HEK293T (cell line): ENCODE measurements around the gene ZNF665.

ENCODE experiments used
- CTCF ChIA-PET: fragments of 350-600 bp; formaldehyde crosslinking; extraction: SDS; loops from one replicate; lab custom pipeline; 2021; ENCODE audit warnings: antibody characterized with exemption, inconsistent platforms; lab: Yijun Ruan, JAX
- POLR2A ChIA-PET: fragments of 350-600 bp; formaldehyde crosslinking; extraction: SDS; loops from one replicate; lab custom pipeline; 2020; ENCODE audit warnings: antibody characterized with exemption, inconsistent platforms; lab: Yijun Ruan, JAX
- DNase-seq: peaks from one replicate; pipeline ENCODE4 v3.0.0; 2012; ENCODE audit warnings: mixed read lengths; ENCODE audit errors: extremely low spot score
- ARNT ChIP-seq: fragments of 450-650 bp; IDR thresholded peaks from 2 replicates; pipeline ENCODE4 v1.6.1; 2017; ENCODE audit warnings: mild to moderate bottlenecking
- BHLHE40 ChIP-seq: fragments of 450-650 bp; IDR thresholded peaks from 2 replicates; pipeline ENCODE4 v1.6.1; 2016; ENCODE audit warnings: mild to moderate bottlenecking, moderate library complexity, borderline replicate concordance
- CTBP1 ChIP-seq: fragments of 450-650 bp; IDR thresholded peaks from 2 replicates; pipeline ENCODE4 v1.6.1; 2016; ENCODE audit warnings: borderline replicate concordance
- ELF4 ChIP-seq: fragments of 450-650 bp; IDR thresholded peaks from 2 replicates; pipeline ENCODE4 v1.6.1; 2017; ENCODE audit warnings: antibody characterized with exemption
- FOXA1 ChIP-seq: fragments of 450-650 bp; IDR thresholded peaks from 2 replicates; pipeline ENCODE4 v1.6.1; 2016; ENCODE audit warnings: mild to moderate bottlenecking
- FOXK2 ChIP-seq: fragments of 450-650 bp; IDR thresholded peaks from 2 replicates; pipeline ENCODE4 v1.6.1; 2016; ENCODE audit warnings: mild to moderate bottlenecking
- FOXM1 ChIP-seq: fragments of 450-650 bp; IDR thresholded peaks from 2 replicates; pipeline ENCODE4 v1.6.1; 2017; ENCODE audit warnings: mild to moderate bottlenecking, borderline replicate concordance
- HDGF ChIP-seq: fragments of 450-650 bp; IDR thresholded peaks from 2 replicates; pipeline ENCODE4 v1.6.1; 2017; ENCODE audit warnings: antibody characterized with exemption, borderline replicate concordance
- L3MBTL2 ChIP-seq: fragments of 450-650 bp; conservative IDR thresholded peaks from 2 replicates; pipeline ENCODE4 v1.6.1; 2016; ENCODE audit warnings: mild to moderate bottlenecking
- LEF1 ChIP-seq: fragments of 450-650 bp; IDR thresholded peaks from 2 replicates; pipeline ENCODE4 v1.6.1; 2017; ENCODE audit warnings: mild to moderate bottlenecking, borderline replicate concordance
- NFRKB ChIP-seq: fragments of 450-650 bp; IDR thresholded peaks from 2 replicates; pipeline ENCODE4 v1.6.1; 2016; ENCODE audit warnings: mild to moderate bottlenecking, moderate library complexity
- PKNOX1 ChIP-seq: fragments of 450-650 bp; IDR thresholded peaks from 2 replicates; pipeline ENCODE4 v1.6.1; 2016
- SP1 ChIP-seq: fragments of 450-650 bp; IDR thresholded peaks from 2 replicates; pipeline ENCODE4 v1.6.1; 2017
- SUZ12 ChIP-seq: fragments of 450-650 bp; IDR thresholded peaks from 2 replicates; pipeline ENCODE4 v1.6.1; 2016; ENCODE audit warnings: mild to moderate bottlenecking
- TARDBP ChIP-seq: fragments of 450-650 bp; IDR thresholded peaks from 2 replicates; pipeline ENCODE4 v1.6.1; 2016
- ZNF384 ChIP-seq: fragments of 450-650 bp; IDR thresholded peaks from 2 replicates; pipeline ENCODE4 v1.6.1; 2016

Gene ZNF665

DNA sequence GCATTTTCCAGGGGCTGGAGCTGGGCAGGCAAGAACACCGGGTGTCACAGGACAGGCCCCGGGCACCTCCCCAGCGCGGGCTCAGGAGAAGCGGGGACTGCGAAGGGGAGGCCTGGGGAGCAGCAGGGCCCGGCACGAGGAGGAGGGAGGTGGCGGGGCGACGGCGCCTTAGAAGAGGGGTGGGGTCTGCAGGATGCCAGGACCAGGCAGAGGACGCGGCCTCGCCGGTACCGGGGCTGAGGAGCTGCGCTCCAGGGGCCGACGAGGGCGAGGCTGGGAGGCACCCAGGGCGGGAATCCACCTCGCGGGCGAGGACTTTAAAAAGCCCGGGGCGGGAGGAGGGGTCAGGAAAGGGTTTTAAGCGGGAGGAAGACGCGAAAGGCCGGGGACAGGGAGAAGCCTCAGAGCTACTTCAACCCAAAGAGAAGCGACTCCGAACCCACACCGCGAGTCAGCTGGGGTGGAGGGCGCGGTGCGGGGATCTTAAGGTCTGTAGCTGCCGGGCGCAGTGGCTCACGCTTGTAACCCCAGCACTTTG lies 35.0 kb downstream of the ZNF665 start:
- ChIA-PET POLR2A (no interaction called here), CTCF (no interaction called here)
- no peak for DNase-seq
- TF ChIP-seq FOXK2 (no peak), BHLHE40 (no peak), ARNT (no peak), FOXM1 (no peak)

- no peak for DNase-seq
- TF ChIP-seq ELF4 (no peak), L3MBTL2 (no peak), SUZ12 (no peak), ZNF384 (no peak), PKNOX1 (no peak), TARDBP (no peak), BHLHE40 (no peak), NFRKB (no peak), FOXA1 (no peak), FOXM1 (no peak)
- ChIA-PET CTCF (no interaction called here), POLR2A (no interaction called here)
Measured at GRCh38 chr19:53157626-53158025, 35.5 kb downstream of the ZNF665 start.

DNA sequence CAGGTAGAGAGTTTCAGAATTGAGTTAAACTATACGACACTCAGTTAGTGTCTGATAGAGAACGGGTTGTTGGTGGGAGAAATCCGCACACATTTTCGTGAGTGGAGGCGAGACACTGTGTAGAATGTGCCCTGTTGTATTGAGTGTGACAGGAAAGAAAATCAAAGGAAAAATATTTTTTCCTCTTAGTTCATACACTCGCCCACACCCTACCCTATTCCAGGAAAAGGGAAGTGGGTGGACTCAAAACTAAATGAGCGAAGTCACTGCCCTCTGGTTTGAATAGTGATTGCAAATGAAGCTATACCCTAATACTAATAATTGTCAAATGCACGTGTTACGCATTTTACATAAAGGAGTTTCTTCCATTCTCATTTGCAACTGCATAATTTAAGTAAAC lies 36.3 kb downstream of the ZNF665 start:
- ChIA-PET POLR2A (no interaction called here), CTCF (no interaction called here)
- TF ChIP-seq SP1 (no peak), FOXM1 (no peak), ELF4 (no peak), TARDBP (no peak), L3MBTL2 (no peak), SUZ12 (no peak), HDGF (no peak), BHLHE40 (no peak), FOXA1 (no peak), PKNOX1 (no peak), FOXK2 (no peak), ZNF384 (no peak), LEF1 (no peak), ARNT (no peak), NFRKB (no peak), CTBP1 (no peak)
- DNase-seq = no peak

DNA sequence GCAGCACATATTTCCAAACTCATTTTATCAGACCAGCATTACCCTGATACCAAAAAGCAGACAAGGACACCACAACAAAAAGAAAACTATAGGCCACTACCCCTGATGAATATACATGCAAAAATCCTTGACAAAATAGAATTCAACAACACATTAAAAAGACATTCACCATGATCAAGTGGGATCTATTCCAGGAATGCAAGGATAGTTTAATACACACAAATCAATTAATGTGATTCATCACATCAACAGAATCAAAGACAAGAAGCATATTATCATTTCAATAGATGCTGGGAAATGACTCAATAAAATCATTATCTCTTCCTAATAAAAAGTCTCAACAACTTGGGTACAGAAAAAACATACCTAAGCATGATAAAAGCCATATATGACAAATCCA lies 45.5 kb downstream of the ZNF665 start:
- CTCF ChIA-PET = no interaction called here

DNA sequence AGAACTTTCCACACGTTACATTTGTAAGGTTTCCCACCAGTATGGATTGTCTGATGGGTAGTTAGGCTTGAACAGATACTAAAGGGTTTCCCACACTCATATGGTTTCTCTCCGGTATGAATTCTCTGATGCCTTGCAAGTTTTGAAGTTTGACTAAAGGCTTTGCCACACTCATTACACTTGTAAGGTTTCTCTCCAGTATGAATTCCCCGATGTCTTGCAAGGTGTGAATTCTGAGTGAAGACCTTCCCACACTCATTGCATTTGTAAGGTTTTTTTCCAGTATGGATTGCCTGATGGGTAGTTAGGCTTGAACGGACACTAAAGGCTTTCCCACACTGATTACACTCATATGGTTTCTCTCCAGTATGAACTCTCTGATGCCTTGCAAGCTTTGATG lies 52.8 kb downstream of the ZNF665 start:
- TF ChIP-seq CTBP1 (no peak), L3MBTL2 (no peak), ELF4 (no peak), ZNF384 (no peak), FOXM1 (no peak), ARNT (no peak), SP1 (no peak), FOXA1 (no peak), PKNOX1 (no peak), HDGF (no peak), TARDBP (no peak), LEF1 (no peak), NFRKB (no peak), SUZ12 (no peak)
- CTCF ChIA-PET = no interaction called here
- no peak for DNase-seq
- POLR2A ChIA-PET = no interaction called here

More for the DNA sequence above, 45.5 kb downstream of the ZNF665 start:
- TF ChIP-seq SUZ12 = no peak
- no peak for TF ChIP-seq HDGF
- no peak for TF ChIP-seq FOXA1
- no peak for TF ChIP-seq TARDBP
- no peak for TF ChIP-seq CTBP1
- no peak for TF ChIP-seq PKNOX1
- no peak for TF ChIP-seq NFRKB
- TF ChIP-seq ARNT = no peak
- no peak for TF ChIP-seq BHLHE40
- DNase-seq = no peak
- POLR2A ChIA-PET = no interaction called here

DNA sequence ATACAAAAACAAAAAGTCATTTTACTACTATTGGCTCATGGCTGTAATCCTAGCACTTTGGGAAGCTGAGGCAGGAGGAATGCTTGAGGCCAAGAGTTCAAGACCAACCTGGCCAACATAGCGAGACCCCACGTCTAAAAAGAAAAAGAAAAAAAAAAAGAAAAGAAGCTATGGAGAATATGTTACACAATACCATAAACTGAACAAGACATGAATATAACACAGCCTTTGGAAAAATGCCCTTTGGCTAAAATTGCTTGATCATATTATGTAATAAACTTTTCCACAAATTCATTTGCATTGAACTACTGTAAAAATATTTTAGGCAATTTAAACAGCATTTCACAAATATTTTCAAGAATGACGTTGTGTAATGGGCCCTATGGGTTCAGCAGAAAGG lies 56.7 kb downstream of the ZNF665 start:
- no peak for DNase-seq
- POLR2A ChIA-PET = no interaction called here
- CTCF ChIA-PET = no interaction called here
- no peak for TF ChIP-seq FOXK2
- TF ChIP-seq LEF1 = no peak
